Measurements from ENCODE around the gene ZDHHC11B.
"Not testable (repeated sequence)": the region's sequence is repeated elsewhere in the genome, so short reads cannot be mapped to it uniquely, and the experiment has no call there.

DNA sequence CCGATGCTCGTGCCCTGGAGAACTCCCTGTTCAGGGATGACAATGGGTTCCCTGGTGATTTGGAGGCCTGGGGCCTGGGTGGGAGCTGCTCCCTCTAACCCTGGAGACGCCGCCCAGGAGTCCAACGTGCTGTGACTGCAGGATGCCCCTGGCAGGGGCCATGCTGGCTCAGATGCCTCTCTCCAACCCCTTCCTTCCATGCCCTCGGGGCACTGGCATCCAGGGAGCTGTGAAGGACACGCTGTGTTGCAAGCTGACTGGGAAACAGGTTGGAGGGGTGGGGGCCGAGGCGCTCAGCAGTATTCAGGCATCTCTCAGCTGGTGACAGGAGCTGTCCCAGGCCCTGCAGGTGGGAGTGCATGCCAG, 9.0 kb downstream of the ZDHHC11B start:
- TF ChIP-seq, protein P1, sequence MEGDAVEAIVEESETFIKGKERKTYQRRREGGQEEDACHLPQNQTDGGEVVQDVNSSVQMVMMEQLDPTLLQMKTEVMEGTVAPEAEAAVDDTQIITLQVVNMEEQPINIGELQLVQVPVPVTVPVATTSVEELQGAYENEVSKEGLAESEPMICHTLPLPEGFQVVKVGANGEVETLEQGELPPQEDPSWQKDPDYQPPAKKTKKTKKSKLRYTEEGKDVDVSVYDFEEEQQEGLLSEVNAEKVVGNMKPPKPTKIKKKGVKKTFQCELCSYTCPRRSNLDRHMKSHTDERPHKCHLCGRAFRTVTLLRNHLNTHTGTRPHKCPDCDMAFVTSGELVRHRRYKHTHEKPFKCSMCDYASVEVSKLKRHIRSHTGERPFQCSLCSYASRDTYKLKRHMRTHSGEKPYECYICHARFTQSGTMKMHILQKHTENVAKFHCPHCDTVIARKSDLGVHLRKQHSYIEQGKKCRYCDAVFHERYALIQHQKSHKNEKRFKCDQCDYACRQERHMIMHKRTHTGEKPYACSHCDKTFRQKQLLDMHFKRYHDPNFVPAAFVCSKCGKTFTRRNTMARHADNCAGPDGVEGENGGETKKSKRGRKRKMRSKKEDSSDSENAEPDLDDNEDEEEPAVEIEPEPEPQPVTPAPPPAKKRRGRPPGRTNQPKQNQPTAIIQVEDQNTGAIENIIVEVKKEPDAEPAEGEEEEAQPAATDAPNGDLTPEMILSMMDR (conservative IDR thresholded peaks at IDR 0.05; ENCODE audit: low read length): not testable (repeated sequence)
- TF ChIP-seq EZH2phosphoT487 (IDR thresholded peaks at IDR 0.05; ENCODE audit: borderline replicate concordance): not testable (repeated sequence)

Measured in Loucy (cell line).